Ishikawa (cell line): ENCODE measurements around the gene ADRB1.

ENCODE experiments used
- CREB1 ChIP-seq: IDR thresholded peaks from 2 replicates; pipeline ENCODE4 v1.6.1; 2012; ENCODE audit warnings: low read depth
- EP300 ChIP-seq: IDR thresholded peaks from 2 replicates; pipeline ENCODE4 v1.6.1; 2012; ENCODE audit warnings: borderline replicate concordance
- NFIC ChIP-seq: IDR thresholded peaks from 2 replicates; pipeline ENCODE4 v1.6.1; 2012
- RAD21 ChIP-seq: IDR thresholded peaks from 2 replicates; pipeline ENCODE4 v1.6.1; 2012; ENCODE audit warnings: low read depth
- TAF1 ChIP-seq: IDR thresholded peaks from 2 replicates; pipeline ENCODE4 v1.6.1; 2012; ENCODE audit warnings: low read depth, mild to moderate bottlenecking
- TF ChIP-seq, protein P1 (sequence below): IDR thresholded peaks from 2 replicates; pipeline ENCODE4 v1.6.1; 2012

GRCh38 chr10:114038819-114039218, 4.8 kb upstream of the ADRB1 start:
- no peak for TF ChIP-seq NFIC
- TF ChIP-seq TAF1 = no peak
- TF ChIP-seq EP300 = no peak
- TF ChIP-seq RAD21 = no peak
- no peak for TF ChIP-seq CREB1
- TF ChIP-seq, protein P1, sequence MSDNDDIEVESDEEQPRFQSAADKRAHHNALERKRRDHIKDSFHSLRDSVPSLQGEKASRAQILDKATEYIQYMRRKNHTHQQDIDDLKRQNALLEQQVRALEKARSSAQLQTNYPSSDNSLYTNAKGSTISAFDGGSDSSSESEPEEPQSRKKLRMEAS = no peak
